Activated naive CD4-positive, alpha-beta T cell treated with anti-CD3 and anti-CD28 coated beads, Interleukin-2, amount 50 U/mL, for 24 hours (primary cell): ENCODE results near the gene RNF126.
"Not testable (repeated sequence)": the region's sequence is repeated elsewhere in the genome, so short reads cannot be mapped to it uniquely, and the experiment has no call there.

Experiments used
- H3K27ac Mint-ChIP-seq: one replicate; pipeline ENCODE4 v1.8.0; 2021; ENCODE audit warnings: mild to moderate bottlenecking, mixed read lengths
- H3K27me3 Mint-ChIP-seq: one replicate; pipeline ENCODE4 v1.8.0; 2021; ENCODE audit warnings: mixed read lengths
- H3K36me3 Mint-ChIP-seq: one replicate; pipeline ENCODE4 v1.8.0; 2021; ENCODE audit warnings: mixed read lengths
- H3K4me1 Mint-ChIP-seq: one replicate; pipeline ENCODE4 v1.8.0; 2021; ENCODE audit warnings: mixed read lengths
- H3K4me3 Mint-ChIP-seq: one replicate; pipeline ENCODE4 v1.8.0; 2021; ENCODE audit warnings: mild to moderate bottlenecking, mixed read lengths
- H3K9me3 Mint-ChIP-seq: one replicate; pipeline ENCODE4 v1.8.0; 2021; ENCODE audit warnings: mixed read lengths

The RNF126 gene

GRCh38 chr19:608155-609003, 54.6 kb downstream of the RNF126 start:
- no peak overlapping the region for H3K4me3 Mint-ChIP-seq
- H3K36me3 Mint-ChIP-seq, result no peaks in the 10 kb centered on the region

GRCh38 chr19:607301-608154, 55.5 kb downstream of the RNF126 start:
- no peaks in the 10 kb centered on the region for H3K36me3 Mint-ChIP-seq
- no peaks in the 10 kb centered on the region for H3K9me3 Mint-ChIP-seq
- no peak overlapping the region for H3K27ac Mint-ChIP-seq
- no peaks in the 10 kb centered on the region for H3K27me3 Mint-ChIP-seq
- H3K4me1 Mint-ChIP-seq, result peaks cover 14% of the 10 kb centered on the region
- no peak overlapping the region for H3K4me3 Mint-ChIP-seq

More at GRCh38 chr19:608155-609003, 54.6 kb downstream of the RNF126 start:
- Mint-ChIP-seq H3K4me1 (peaks cover 14% of the 10 kb centered on the region), H3K27me3 (no peaks in the 10 kb centered on the region), H3K9me3 (no peaks in the 10 kb centered on the region), H3K27ac (no peak overlapping the region)

- H3K9me3 Mint-ChIP-seq, H3K27me3 Mint-ChIP-seq, H3K36me3 Mint-ChIP-seq, H3K27ac Mint-ChIP-seq, H3K4me1 Mint-ChIP-seq, H3K4me3 Mint-ChIP-seq: not testable (repeated sequence)
These were observed 57.7 kb downstream of the RNF126 start for GRCh38 chr19:605061-605971.

- no peaks in the 10 kb centered on the region for H3K4me1 Mint-ChIP-seq
- no peak overlapping the region for H3K27ac Mint-ChIP-seq
- no peaks in the 10 kb centered on the region for H3K9me3 Mint-ChIP-seq
- H3K27me3 Mint-ChIP-seq, result no peaks in the 10 kb centered on the region
- no peaks in the 10 kb centered on the region for H3K36me3 Mint-ChIP-seq
- no peak overlapping the region for H3K4me3 Mint-ChIP-seq
These were observed 58.7 kb downstream of the RNF126 start for GRCh38 chr19:604355-604754.

- not testable (repeated sequence) for H3K4me1 Mint-ChIP-seq, H3K4me3 Mint-ChIP-seq, H3K27ac Mint-ChIP-seq, H3K27me3 Mint-ChIP-seq, H3K36me3 Mint-ChIP-seq, H3K9me3 Mint-ChIP-seq
These were observed 59.2 kb downstream of the RNF126 start for GRCh38 chr19:603779-604178.

GRCh38 chr19:603302-603639, 59.7 kb downstream of the RNF126 start:
- H3K27ac Mint-ChIP-seq, H3K36me3 Mint-ChIP-seq, H3K9me3 Mint-ChIP-seq, H3K4me1 Mint-ChIP-seq, H3K4me3 Mint-ChIP-seq, H3K27me3 Mint-ChIP-seq: not testable (repeated sequence)

- no peak overlapping the region for H3K4me3 Mint-ChIP-seq
- no peaks in the 10 kb centered on the region for H3K4me1 Mint-ChIP-seq
- H3K27ac Mint-ChIP-seq, result no peak overlapping the region
- no peaks in the 10 kb centered on the region for H3K27me3 Mint-ChIP-seq
- no peaks in the 10 kb centered on the region for H3K9me3 Mint-ChIP-seq
- H3K36me3 Mint-ChIP-seq, result no peaks in the 10 kb centered on the region
These were observed 60.4 kb downstream of the RNF126 start for GRCh38 chr19:602391-603301.

- no peaks in the 10 kb centered on the region for H3K4me1 Mint-ChIP-seq
- no peak overlapping the region for H3K27ac Mint-ChIP-seq
- no peaks in the 10 kb centered on the region for H3K36me3 Mint-ChIP-seq
- no peaks in the 10 kb centered on the region for H3K9me3 Mint-ChIP-seq
- no peaks in the 10 kb centered on the region for H3K27me3 Mint-ChIP-seq
- H3K4me3 Mint-ChIP-seq, result no peak overlapping the region
These were observed 61.2 kb downstream of the RNF126 start for GRCh38 chr19:601790-602189.

GRCh38 chr19:601310-601709, 61.7 kb downstream of the RNF126 start:
- Mint-ChIP-seq H3K36me3 (no peaks in the 10 kb centered on the region), H3K4me3 (no peak overlapping the region), H3K27ac (no peak overlapping the region), H3K4me1 (no peaks in the 10 kb centered on the region), H3K9me3 (no peaks in the 10 kb centered on the region), H3K27me3 (no peaks in the 10 kb centered on the region)
